Thyroid gland (tissue), 4 donors: ENCODE data around the gene ITGB2. TPM values are rescaled to one million over a fixed set of nuclear protein-coding genes. Genes with fewer than 3 reads are reported as not detected.

Experiments used
- DNase-seq, 2 donors: peaks; one replicate each; pipeline ENCODE4 v3.0.0-alpha.2; 2019
- H3K27ac ChIP-seq, 3 donors: fragments of 200-600 bp; sonication (generic); 1 replicate in 2 of 3; 2 replicates in 1 of 3; pipeline ENCODE4 v1.5.1; 2016 to 2019; ENCODE audit warnings: mild to moderate bottlenecking in 1 of 3, moderate library complexity in 1 of 3
- H3K27me3 ChIP-seq: fragments of 200-600 bp; sonication (generic); one replicate; pipeline ENCODE4 v1.5.1; 2019
- H3K36me3 ChIP-seq, 2 donors: fragments of 200-600 bp; sonication (generic); one replicate each; pipeline ENCODE4 v1.5.1; 2016 to 2019
- H3K4me1 ChIP-seq, 2 donors: fragments of 200-600 bp; sonication (generic); one replicate each; pipeline ENCODE4 v1.5.1; 2017 to 2019
- H3K4me3 ChIP-seq, 3 donors: fragments of 200-600 bp; sonication (generic); replicated peaks in 1 of 3; 1 replicate in 2 of 3; 2 replicates in 1 of 3; pipeline ENCODE4 v1.5.1; 2016; ENCODE audit warnings: mild to moderate bottlenecking in 1 of 3
- H3K9me3 ChIP-seq: fragments of 200-600 bp; sonication (generic); one replicate; pipeline ENCODE4 v1.5.1; 2017
- CTCF ChIP-seq, 6 experiments: fragments of 200-600 bp in 3 of 6; fragments of 450-650 bp in 3 of 6; sonication (generic) in 3 of 6; IDR thresholded peaks; one replicate each; pipeline ENCODE4 v1.5.1; 2016 to 2019; ENCODE audit warnings: antibody characterized with exemption in 6 of 6, mild to moderate bottlenecking in 2 of 6, inconsistent platforms in 1 of 6, moderate library complexity in 1 of 6
- POLR2A ChIP-seq, 2 donors: fragments of 450-650 bp; IDR thresholded peaks; one replicate each; pipeline ENCODE4 v1.6.1; 2017; ENCODE audit warnings: antibody characterized with exemption in 2 of 2, mild to moderate bottlenecking in 2 of 2, moderate library complexity in 1 of 2
- WGBS, 2 donors: methylation state at CpG; one replicate each; pipeline ENCODE4 v1.1.5; 2017; 5-methylcytosine and 5-hydroxymethylcytosine counted together
- intact Hi-C: fragments of 100-400 bp; cut with DNase I; formaldehyde crosslinking; loops from one replicate; pipeline ENCODE4 v1.15.1; 2023
- total RNA-seq, 4 donors: library from RNA; depleted of rRNA; stranded (reverse); fragments of >200 nt; gene quantifications; one replicate each; pipeline ENCODE4 v1.2.3, GENCODE V29; 2016

ITGB2 gene
- total RNA-seq, 4 donors from 2014 or later: 18.4 to 79.4 (median 27.5) TPM

DNA sequence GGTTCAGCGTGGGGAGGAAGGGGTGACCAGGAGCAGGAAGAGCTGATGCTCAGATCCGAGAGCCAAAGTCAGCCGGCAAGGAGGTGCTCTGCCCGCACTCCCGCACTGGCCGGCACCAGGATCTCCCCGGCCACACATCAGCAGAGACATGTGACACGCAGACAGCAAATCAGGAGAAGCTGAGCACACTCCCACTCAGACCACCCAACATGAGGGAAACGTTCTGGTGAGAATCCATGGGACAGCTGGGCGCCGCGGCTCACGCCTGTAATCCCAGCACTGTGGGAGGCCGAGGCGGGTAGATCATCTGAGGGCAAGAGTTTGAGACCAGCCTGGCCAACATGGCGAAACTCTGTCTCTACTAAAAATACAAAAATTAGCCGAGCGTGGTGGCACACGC, 28.6 kb downstream of the ITGB2 start:
- DNase-seq: no peak
- Histone ChIP-seq H3K9me3 (no peaks in the 10 kb centered on the region), H3K4me3 (no peak overlapping the region), H3K4me1 (no peaks in the 10 kb centered on the region), H3K36me3 (no peaks in the 10 kb centered on the region), H3K27ac (no peak overlapping the region), H3K27me3 (no peaks in the 10 kb centered on the region)
- intact Hi-C loops: no loop called here
- WGBS, 2 donors: 70 to 71% methylated on average over 13 to 18 of the region's 19 CpGs
- TF ChIP-seq CTCF (IDR thresholded peaks at IDR 0.05) (no peak), POLR2A (IDR thresholded peaks at IDR 0.05) (no peak)

DNA sequence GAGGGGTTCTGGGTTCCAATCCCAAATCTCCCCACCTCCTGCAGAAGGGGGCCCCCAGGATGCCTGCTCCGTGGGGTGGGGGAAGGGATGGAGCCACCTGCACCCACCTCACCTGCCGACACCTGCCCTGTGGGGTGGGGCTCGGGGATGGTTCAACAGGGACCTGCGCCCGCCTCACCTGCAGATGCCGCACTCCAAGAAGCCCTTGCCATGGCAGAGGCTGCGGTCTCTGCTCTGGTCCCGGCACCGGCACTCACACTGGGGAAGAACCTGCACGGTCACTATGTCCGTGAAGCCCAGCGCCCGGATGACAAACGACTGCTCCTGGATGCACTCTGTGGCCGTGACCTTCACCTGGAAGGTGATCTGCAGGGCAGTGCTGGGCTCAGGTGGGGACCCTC, 29.1 kb downstream of the ITGB2 start:
- no peak for TF ChIP-seq CTCF (IDR thresholded peaks at IDR 0.05)
- TF ChIP-seq POLR2A (IDR thresholded peaks at IDR 0.05): no peak
- no peak for DNase-seq
- Histone ChIP-seq H3K27me3 (no peaks in the 10 kb centered on the region), H3K4me1 (no peaks in the 10 kb centered on the region), H3K9me3 (no peaks in the 10 kb centered on the region), H3K36me3 (no peaks in the 10 kb centered on the region), H3K27ac (no peak overlapping the region), H3K4me3 (no peak overlapping the region)
- WGBS, 2 donors: 96 to 98% methylated on average over 10 to 11 of the region's 15 CpGs
- intact Hi-C loops: no loop called here

GRCh38 chr21:44890961-44891541, 29.6 kb downstream of the ITGB2 start:
- Histone ChIP-seq H3K9me3 (no peaks in the 10 kb centered on the region), H3K4me3 (no peak overlapping the region), H3K36me3 (no peaks in the 10 kb centered on the region), H3K4me1 (no peaks in the 10 kb centered on the region), H3K27ac (no peak overlapping the region), H3K27me3 (no peaks in the 10 kb centered on the region)
- DNase-seq: no peak
- TF ChIP-seq POLR2A (IDR thresholded peaks at IDR 0.05) (no peak), CTCF (IDR thresholded peaks at IDR 0.05) (no peak)
- WGBS, 2 donors: 90 to 94% methylated on average over 5 to 7 of the region's 9 CpGs
- intact Hi-C loops: no loop called here

GRCh38 chr21:44890338-44890931, 30.3 kb downstream of the ITGB2 start:
- intact Hi-C loops: no loop called here
- DNase-seq: no peak
- no peak for TF ChIP-seq POLR2A (IDR thresholded peaks at IDR 0.05)
- no peak for TF ChIP-seq CTCF (IDR thresholded peaks at IDR 0.05)
- H3K27ac ChIP-seq: no peak overlapping the region
- no peaks in the 10 kb centered on the region for H3K36me3 ChIP-seq
- no peaks in the 10 kb centered on the region for H3K4me1 ChIP-seq
- H3K27me3 ChIP-seq: no peaks in the 10 kb centered on the region
- WGBS, 2 donors: 85 to 100% methylated on average over 1 to 14 of the region's 24 CpGs
- no peaks in the 10 kb centered on the region for H3K9me3 ChIP-seq
- H3K4me3 ChIP-seq: no peak overlapping the region

GRCh38 chr21:44889625-44890337, 30.9 kb downstream of the ITGB2 start:
- H3K9me3 ChIP-seq: no peaks in the 10 kb centered on the region
- WGBS, 2 donors: 90 to 95% methylated on average over 10 to 18 of the region's 29 CpGs
- no peaks in the 10 kb centered on the region for H3K27me3 ChIP-seq
- intact Hi-C loops: no loop called here
- TF ChIP-seq CTCF (IDR thresholded peaks at IDR 0.05) (no peak), POLR2A (IDR thresholded peaks at IDR 0.05) (no peak)
- H3K27ac ChIP-seq: no peak overlapping the region
- no peak overlapping the region for H3K4me3 ChIP-seq
- no peaks in the 10 kb centered on the region for H3K4me1 ChIP-seq
- H3K36me3 ChIP-seq: no peaks in the 10 kb centered on the region
- DNase-seq: no peak
